HG02642 (cell line): ENCODE results near the gene LMTK2.

Experiments used
- ATAC-seq: cut with Tn5 transposase; IDR thresholded peaks from one replicate; pipeline ENCODE4 v1.9.1; 2021; ENCODE audit warnings: mild to moderate bottlenecking; ENCODE audit not compliant: unreplicated experiment, poor library complexity

Gene LMTK2

GRCh38 chr7:98214811-98215321 lies 108.2 kb downstream of the LMTK2 start:
- no peak for ATAC-seq

- ATAC-seq = no peak
Observed at GRCh38 chr7:98215561-98216495, 109.2 kb downstream of the LMTK2 start.

- ATAC-seq = no peak
Observed at GRCh38 chr7:98216941-98217622, 110.4 kb downstream of the LMTK2 start.

- ATAC-seq = no peak
Observed at GRCh38 chr7:98217623-98218582, 111.2 kb downstream of the LMTK2 start.

GRCh38 chr7:98219382-98219781 lies 112.7 kb downstream of the LMTK2 start:
- peak; percentile 23 for ATAC-seq

GRCh38 chr7:98221611-98222532 lies 115.2 kb downstream of the LMTK2 start:
- no peak for ATAC-seq

GRCh38 chr7:98222533-98223195 lies 116.0 kb downstream of the LMTK2 start:
- no peak for ATAC-seq

GRCh38 chr7:98223351-98223897 lies 116.8 kb downstream of the LMTK2 start:
- ATAC-seq = no peak

- ATAC-seq = no peak
Observed at GRCh38 chr7:98223898-98224700, 117.4 kb downstream of the LMTK2 start.

- no peak for ATAC-seq
Observed at GRCh38 chr7:98224701-98225181, 118.1 kb downstream of the LMTK2 start.

- ATAC-seq = no peak
Observed at GRCh38 chr7:98225913-98226614, 119.4 kb downstream of the LMTK2 start.

- no peak for ATAC-seq
Observed at GRCh38 chr7:98227939-98228338, 121.3 kb downstream of the LMTK2 start.

- no peak for ATAC-seq
Observed at GRCh38 chr7:98228801-98229200, 122.1 kb downstream of the LMTK2 start.

- no peak for ATAC-seq
Observed at GRCh38 chr7:98229441-98229840, 122.8 kb downstream of the LMTK2 start.

GRCh38 chr7:98229991-98230745 lies 123.5 kb downstream of the LMTK2 start:
- ATAC-seq = no peak
